Astrocyte (in vitro differentiated cells and primary cell): ENCODE results near the gene STAB1. TPM values are rescaled to one million over a fixed set of nuclear protein-coding genes. Genes with fewer than 3 reads are reported as not detected.

Experiments
- DNase-seq: peaks from one replicate; pipeline ENCODE4 v3.0.0-alpha.2; 2010; ENCODE audit warnings: low read depth
- FAIRE-seq: peaks from 2 replicates; lab custom pipeline; 2011; peaks lifted over from hg19 to GRCh38; lab: Jason Lieb, UNC
- H2AFZ ChIP-seq: 2 replicates; pipeline ENCODE4 v1.6.0; 2012; ENCODE audit warnings: low read depth, low read length, inconsistent platforms
- H3K27ac ChIP-seq: 2 replicates; pipeline ENCODE4 v1.5.1; 2011; ENCODE audit warnings: low read depth, low read length, inconsistent platforms
- H3K27me3 ChIP-seq: 2 replicates; pipeline ENCODE4 v1.6.0; 2011; ENCODE audit warnings: low read length, inconsistent platforms; ENCODE audit not compliant: insufficient read depth
- H3K36me3 ChIP-seq: 2 replicates; pipeline ENCODE4 v1.5.1; 2011; ENCODE audit warnings: low read length, inconsistent platforms; ENCODE audit not compliant: insufficient read depth
- H3K4me1 ChIP-seq: 2 replicates; pipeline ENCODE4 v1.5.1; 2011; ENCODE audit warnings: low read length, inconsistent platforms; ENCODE audit not compliant: insufficient read depth
- H3K4me2 ChIP-seq: 2 replicates; pipeline ENCODE4 v1.6.0; 2012; ENCODE audit warnings: low read length, inconsistent platforms
- H3K4me3 ChIP-seq: 2 replicates; pipeline ENCODE4 v1.5.1; 2011; ENCODE audit warnings: low read depth, mild to moderate bottlenecking, low read length, inconsistent platforms; ENCODE audit not compliant: insufficient read depth
- H3K79me2 ChIP-seq: 2 replicates; pipeline ENCODE4 v1.6.0; 2012; ENCODE audit warnings: mild to moderate bottlenecking, low read length, inconsistent platforms; ENCODE audit not compliant: insufficient read depth
- H3K9ac ChIP-seq: 2 replicates; pipeline ENCODE4 v1.6.0; 2012; ENCODE audit warnings: mild to moderate bottlenecking, low read length, inconsistent platforms
- H3K9me3 ChIP-seq: 2 replicates; pipeline ENCODE4 v1.5.1; 2012; ENCODE audit warnings: low read depth, mild to moderate bottlenecking, low read length, inconsistent platforms; ENCODE audit not compliant: insufficient read depth
- H4K20me1 ChIP-seq: 2 replicates; pipeline ENCODE4 v1.6.0; 2012; ENCODE audit warnings: low read length, inconsistent platforms; ENCODE audit not compliant: insufficient read depth
- H3K27ac Mint-ChIP-seq: one replicate; pipeline ENCODE4 v1.8.0; 2021; ENCODE audit warnings: mild to moderate bottlenecking, mixed read lengths; ENCODE audit not compliant: unreplicated experiment
- H3K27me3 Mint-ChIP-seq: one replicate; pipeline ENCODE4 v1.8.0; 2021; ENCODE audit warnings: low read depth, mixed read lengths; ENCODE audit not compliant: unreplicated experiment
- H3K36me3 Mint-ChIP-seq: one replicate; pipeline ENCODE4 v1.8.0; 2021; ENCODE audit warnings: low read depth, mixed read lengths; ENCODE audit not compliant: unreplicated experiment
- H3K4me1 Mint-ChIP-seq: one replicate; pipeline ENCODE4 v1.8.0; 2021; ENCODE audit warnings: low read depth, mixed read lengths; ENCODE audit not compliant: unreplicated experiment
- H3K4me3 Mint-ChIP-seq: one replicate; pipeline ENCODE4 v1.8.0; 2021; ENCODE audit warnings: mild to moderate bottlenecking, moderate library complexity, mixed read lengths; ENCODE audit not compliant: unreplicated experiment
- H3K9me3 Mint-ChIP-seq: one replicate; pipeline ENCODE4 v1.8.0; 2021; ENCODE audit warnings: mild to moderate bottlenecking, mixed read lengths; ENCODE audit not compliant: unreplicated experiment
- EZH2 ChIP-seq: IDR thresholded peaks from 2 replicates; pipeline ENCODE4 v1.6.1; 2012; ENCODE audit warnings: mild to moderate bottlenecking, low read length, inconsistent platforms; ENCODE audit not compliant: insufficient read depth
- total RNA-seq: library from RNA; stranded (reverse); gene quantifications from 2 replicates; pipeline ENCODE4 v1.2.1, GENCODE V29; 2021
- TF ChIP-seq, protein P1 (sequence below): IDR thresholded peaks from 2 replicates; pipeline ENCODE4 v1.5.1; 2011; ENCODE audit warnings: low read depth, mild to moderate bottlenecking, inconsistent platforms, low read length, moderate library complexity; ENCODE audit not compliant: insufficient read depth

Gene STAB1
- total RNA-seq, 1 donor from 2014 or later = 0.39 TPM

DNA sequence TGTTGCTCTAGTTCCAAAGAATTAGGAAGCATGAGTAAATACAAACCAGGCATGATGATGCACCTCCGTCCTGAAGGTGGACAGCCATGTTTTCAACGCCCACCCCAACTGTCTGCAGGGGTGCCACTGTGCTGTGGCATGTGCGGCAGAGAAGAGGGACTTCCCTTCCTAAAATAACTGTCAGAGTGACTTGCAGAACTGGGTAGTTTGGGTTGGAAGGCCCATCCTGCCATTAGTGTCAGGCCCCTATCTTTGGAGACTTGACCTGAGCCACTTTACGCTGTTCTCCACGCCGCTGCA is 17.4 kb upstream of the STAB1 start:
- Histone ChIP-seq H3K9me3 (no peaks in the 10 kb centered on the region), H3K4me1 (no peaks in the 10 kb centered on the region), H3K9ac (no peak overlapping the region), H3K4me2 (no peak overlapping the region), H3K27ac (no peak overlapping the region), H3K4me3 (no peak overlapping the region), H4K20me1 (peaks cover 47% of the 10 kb centered on the region), H2AFZ (no peak overlapping the region), H3K79me2 (no peaks in the 10 kb centered on the region), H3K36me3 (peaks cover 60% of the 10 kb centered on the region), H3K27me3 (no peaks in the 10 kb centered on the region)
- Mint-ChIP-seq H3K9me3 (no peaks in the 10 kb centered on the region), H3K36me3 (peaks cover 36% of the 10 kb centered on the region), H3K27ac (no peak overlapping the region), H3K4me3 (no peak overlapping the region), H3K27me3 (no peaks in the 10 kb centered on the region), H3K4me1 (no peaks in the 10 kb centered on the region)
- DNase-seq (no peak), FAIRE-seq (no peak)
- TF ChIP-seq, protein P1, sequence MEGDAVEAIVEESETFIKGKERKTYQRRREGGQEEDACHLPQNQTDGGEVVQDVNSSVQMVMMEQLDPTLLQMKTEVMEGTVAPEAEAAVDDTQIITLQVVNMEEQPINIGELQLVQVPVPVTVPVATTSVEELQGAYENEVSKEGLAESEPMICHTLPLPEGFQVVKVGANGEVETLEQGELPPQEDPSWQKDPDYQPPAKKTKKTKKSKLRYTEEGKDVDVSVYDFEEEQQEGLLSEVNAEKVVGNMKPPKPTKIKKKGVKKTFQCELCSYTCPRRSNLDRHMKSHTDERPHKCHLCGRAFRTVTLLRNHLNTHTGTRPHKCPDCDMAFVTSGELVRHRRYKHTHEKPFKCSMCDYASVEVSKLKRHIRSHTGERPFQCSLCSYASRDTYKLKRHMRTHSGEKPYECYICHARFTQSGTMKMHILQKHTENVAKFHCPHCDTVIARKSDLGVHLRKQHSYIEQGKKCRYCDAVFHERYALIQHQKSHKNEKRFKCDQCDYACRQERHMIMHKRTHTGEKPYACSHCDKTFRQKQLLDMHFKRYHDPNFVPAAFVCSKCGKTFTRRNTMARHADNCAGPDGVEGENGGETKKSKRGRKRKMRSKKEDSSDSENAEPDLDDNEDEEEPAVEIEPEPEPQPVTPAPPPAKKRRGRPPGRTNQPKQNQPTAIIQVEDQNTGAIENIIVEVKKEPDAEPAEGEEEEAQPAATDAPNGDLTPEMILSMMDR = no peak
- no peak for TF ChIP-seq EZH2

DNA sequence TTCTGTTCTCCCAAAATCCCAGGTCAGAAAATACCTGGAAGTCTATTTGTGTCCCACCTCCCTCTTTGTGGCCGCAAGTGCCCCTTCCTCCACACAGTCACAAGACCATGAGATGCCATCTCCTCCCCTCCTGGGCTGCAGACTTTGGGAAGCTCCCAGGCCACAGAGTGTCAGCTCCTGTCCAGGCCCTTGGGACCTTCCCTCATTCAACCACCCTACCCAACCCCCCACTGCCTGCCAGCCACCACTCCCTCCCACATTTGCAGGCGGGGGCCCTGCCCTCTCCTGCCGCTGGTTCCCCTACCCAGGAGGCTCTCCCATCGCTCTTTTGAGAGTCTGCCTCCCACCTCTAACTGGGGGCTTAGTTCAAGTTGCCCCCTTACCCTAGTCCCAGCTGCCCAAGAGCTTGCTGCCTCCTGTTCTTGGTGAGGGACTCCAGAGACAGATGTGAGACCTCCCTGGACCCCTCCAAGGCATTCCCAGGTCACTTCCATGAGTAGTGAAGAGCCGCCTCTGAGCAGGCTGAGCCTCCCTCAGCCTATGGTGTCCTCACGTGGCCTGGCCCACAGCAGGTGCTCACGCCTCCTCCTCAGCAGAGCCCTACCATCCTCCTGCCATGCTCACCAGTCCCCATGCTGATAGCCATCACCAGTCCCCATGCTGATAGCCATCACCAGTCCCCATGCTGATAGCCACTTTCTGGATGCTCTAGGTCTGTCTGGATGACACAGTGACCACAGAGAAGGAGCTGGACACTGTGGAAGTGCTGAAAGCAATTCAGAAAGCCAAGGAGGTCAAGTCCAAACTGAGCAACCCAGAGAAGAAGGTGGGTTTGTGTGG is 15.9 kb upstream of the STAB1 start:
- Mint-ChIP-seq H3K27ac (no peak overlapping the region), H3K36me3 (peaks cover 38% of the 10 kb centered on the region), H3K27me3 (no peaks in the 10 kb centered on the region), H3K4me3 (no peak overlapping the region), H3K9me3 (no peaks in the 10 kb centered on the region), H3K4me1 (peaks cover 11% of the 10 kb centered on the region)
- no peak for DNase-seq
- H3K9ac ChIP-seq = no peak overlapping the region
- H3K79me2 ChIP-seq = no peaks in the 10 kb centered on the region
- H3K27ac ChIP-seq = no peak overlapping the region
- H3K36me3 ChIP-seq = peaks cover 49% of the 10 kb centered on the region
- H3K4me3 ChIP-seq = no peak overlapping the region
- peaks cover 6% of the 10 kb centered on the region for H3K4me1 ChIP-seq
- no peak for FAIRE-seq
- no peak overlapping the region for H3K4me2 ChIP-seq
- no peaks in the 10 kb centered on the region for H3K27me3 ChIP-seq
- TF ChIP-seq EZH2 = no peak
- TF ChIP-seq, protein P1 = no peak
- H2AFZ ChIP-seq = no peak overlapping the region
- H4K20me1 ChIP-seq = peaks cover 50% of the 10 kb centered on the region
- H3K9me3 ChIP-seq = no peaks in the 10 kb centered on the region
